ENCODE results near the gene RDX.
"Not testable (repeated sequence)": the region's sequence is repeated elsewhere in the genome, so short reads cannot be mapped to it uniquely, and the experiment has no call there.

RDX gene

GRCh38 chr11:110305169-110306018 lies 9.0 kb upstream of the RDX start:
- DNase-seq = no peak

DNA sequence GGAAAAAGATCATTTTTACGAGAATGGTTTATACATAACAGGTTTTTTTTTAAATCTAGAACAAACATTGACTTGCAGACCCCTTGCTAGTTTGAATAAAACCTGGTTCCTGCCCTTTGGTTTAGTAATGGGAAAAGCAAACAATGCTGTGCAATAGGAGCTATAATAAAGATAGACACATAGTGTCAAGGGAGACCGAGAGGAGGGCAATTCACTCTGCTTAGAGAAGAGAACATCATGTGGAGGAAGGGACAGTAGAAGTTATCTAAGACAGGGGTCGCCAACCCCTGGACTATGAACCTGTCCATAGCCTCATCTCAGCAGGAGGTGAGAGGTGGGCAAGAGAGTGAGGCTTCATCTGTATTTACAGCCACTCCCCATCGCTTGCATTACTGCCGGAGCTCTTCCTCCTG lies 7.0 kb upstream of the RDX start:
- DNase-seq = no peak

- DNase-seq = no peak
Measured at GRCh38 chr11:110301577-110301976, 5.2 kb upstream of the RDX start.

DNA sequence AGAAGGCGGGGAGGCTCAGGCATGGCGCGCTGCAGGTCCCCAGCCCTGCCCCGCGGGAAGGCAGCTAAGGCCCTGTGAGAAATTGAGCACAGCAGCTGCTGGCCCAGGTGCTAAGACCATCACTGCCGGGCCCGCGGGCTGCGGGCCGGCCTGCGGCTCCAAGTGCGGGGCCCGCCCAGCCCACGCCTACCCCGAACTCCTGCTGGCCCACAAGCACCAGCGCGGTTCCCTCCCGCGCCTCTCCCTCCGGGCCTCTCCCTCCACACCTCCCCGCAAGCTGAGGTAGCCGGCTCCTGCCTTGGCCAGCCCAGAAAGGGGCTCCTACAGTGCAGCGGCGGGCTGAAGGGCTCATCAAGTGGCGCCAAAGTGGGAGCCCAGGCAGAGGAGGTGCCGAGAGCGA lies 4.6 kb upstream of the RDX start:
- DNase-seq = no peak

DNA sequence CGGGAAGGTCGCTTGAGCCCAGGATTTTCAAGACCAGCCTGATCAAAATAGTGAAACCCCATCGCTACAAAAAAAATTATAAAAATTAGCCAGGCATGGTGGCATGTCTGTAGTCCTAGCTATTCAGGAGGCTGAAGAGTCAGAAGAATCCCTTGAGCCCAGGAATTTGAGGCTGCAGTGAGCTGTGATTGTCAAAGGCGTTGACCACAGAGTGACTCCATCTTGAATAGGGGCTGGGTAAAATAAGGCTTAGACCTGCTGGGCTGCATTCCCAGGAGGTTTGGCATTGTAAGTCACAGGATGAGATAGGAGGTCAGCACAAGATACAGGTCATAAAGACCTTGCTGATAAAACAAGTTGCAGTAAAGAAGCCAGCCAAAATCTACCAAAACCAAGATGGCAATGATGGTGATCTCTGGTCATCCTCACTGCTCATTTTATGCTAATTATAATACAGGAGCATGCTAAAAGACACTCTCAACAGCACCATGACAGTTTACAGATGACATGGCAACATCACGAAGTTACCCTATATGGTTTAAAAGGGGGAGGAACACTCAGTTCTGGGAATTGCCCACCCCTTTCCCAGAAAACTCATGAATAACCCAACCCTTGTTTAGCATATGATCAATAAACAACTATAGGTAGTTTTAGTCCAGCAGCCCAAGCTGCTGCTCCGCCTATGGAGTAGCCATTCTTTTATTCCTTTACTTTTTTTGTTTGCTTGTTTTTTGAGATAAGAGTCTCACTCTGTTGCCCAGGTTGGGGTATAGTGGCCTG lies 2.8 kb upstream of the RDX start:
- no peak for DNase-seq

GRCh38 chr11:110298301-110298765 lies 1.9 kb upstream of the RDX start:
- no peak for DNase-seq

- no peak for DNase-seq
Measured at GRCh38 chr11:110297726-110298300, 1.4 kb upstream of the RDX start.

- DNase-seq = no peak
Measured at GRCh38 chr11:110297076-110297725, 787 bp upstream of the RDX start.

DNA sequence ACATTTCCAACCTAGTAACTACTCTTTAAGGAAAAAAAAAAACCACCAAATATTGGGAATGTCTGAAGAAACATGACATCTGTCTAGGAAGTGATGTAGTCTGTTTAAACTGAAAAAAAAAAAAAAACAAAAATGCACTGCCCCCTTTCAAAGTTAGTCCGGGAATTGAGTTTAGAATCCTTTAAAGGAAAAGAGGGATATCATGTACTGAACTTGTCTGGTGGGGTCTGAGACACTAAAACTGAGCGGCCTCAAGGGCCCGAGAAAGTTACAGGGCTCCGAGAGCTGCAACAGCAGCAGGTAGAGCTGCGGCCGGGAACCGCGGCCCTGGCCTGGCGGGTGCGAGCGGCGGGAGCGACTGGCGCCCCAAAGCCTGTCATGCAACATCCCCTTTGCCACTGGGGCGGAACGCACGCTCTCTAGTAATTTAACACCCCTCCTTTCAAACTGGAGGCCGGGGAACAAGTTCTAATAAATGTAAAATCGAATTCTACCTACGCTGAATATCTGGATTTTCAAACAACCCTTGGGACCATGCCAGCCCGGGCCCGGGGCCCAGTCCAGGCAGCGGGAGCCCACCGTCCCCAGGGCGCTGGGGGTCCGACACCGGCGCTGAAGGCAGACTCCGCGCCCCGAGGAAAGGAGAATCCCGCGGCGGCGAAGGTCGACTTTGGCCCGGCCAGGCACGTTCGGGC lies 736 bp downstream of the RDX start:
- peak in 1 of 2 experiments; percentile 77 for DNase-seq

- no peak for DNase-seq
Measured at GRCh38 chr11:110295086-110295485, 1.3 kb downstream of the RDX start.

DNA sequence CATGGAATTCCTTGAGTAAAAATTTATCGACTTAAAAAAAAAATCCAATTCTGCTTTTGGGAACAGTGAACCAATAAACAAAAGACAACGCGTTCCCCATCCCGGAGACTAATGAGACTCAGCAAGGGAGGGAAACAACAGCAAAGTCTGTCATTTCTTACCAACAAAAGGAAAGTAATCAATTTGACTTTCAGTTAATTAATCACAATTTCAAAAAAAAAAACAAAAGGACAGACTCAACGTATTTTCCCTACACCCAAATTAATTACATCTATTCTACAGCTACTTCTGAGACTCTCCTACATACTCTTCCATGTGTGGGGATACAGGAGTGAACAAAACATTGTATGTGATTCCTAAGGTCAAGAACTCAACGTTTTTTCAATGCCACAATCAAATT lies 1.9 kb downstream of the RDX start:
- DNase-seq = no peak

DNA sequence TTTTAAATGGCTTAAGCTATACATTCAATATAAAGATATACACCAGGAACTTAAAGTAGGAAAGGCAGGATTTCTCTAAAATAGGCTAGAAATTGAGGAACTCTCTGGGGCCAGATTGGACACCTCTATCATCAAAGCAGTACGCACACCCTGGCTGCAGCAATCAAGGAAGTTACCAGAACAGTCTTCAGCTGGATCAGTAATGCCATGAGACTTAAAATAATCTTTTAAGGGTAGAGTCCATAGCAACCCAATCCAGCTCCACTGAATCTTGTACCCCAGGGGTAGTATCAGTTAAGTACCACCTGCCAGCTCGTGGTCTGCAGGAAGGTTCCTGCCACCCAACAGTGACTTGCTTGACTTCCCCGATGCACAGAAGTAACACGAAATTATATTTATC lies 3.0 kb downstream of the RDX start:
- DNase-seq = no peak

- DNase-seq = not testable (repeated sequence)
Measured at GRCh38 chr11:110292146-110292545, 4.3 kb downstream of the RDX start.

GRCh38 chr11:110290591-110291334 lies 5.7 kb downstream of the RDX start:
- no peak for DNase-seq

- no peak for DNase-seq
Measured at GRCh38 chr11:110289472-110289871, 6.9 kb downstream of the RDX start.

DNA sequence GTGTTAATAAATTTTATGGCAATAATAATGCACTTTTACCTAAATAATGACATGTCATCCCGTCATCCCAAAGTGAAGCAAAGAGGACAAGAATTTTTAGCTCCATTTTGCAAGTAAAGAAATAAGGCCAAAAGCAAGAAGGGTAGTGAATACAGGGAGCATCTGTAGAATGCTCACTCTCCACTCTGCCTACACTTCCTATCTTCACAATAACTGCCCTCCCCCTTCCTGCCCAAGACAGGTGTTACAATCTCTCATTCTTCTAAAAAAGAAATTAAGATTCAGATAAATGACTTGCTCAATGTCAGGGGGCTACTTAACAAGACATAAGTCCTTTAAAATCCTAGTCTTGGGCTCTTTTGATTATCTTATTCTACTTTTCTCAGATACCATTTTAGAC lies 8.9 kb downstream of the RDX start:
- DNase-seq = no peak

- no peak for DNase-seq
Measured at GRCh38 chr11:110286298-110287040, 9.9 kb downstream of the RDX start.

DNA sequence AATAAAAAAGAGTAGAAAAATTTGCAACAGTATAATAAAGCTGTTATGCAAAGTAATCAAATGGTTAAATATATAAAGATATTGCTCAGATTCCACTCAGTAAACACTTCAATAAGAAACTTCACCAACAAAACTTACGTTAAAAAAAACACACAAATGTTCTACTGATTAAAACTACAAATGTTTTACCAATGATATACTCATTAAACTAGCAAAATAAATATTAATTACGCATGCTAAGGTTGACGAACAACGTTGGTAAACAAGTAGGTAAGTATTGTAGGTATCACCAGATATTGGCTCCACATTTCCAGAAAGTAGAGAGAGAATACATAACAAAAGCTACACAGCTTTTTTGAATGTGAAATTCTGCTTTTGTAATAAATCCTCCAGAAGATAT lies 12.6 kb downstream of the RDX start:
- DNase-seq = no peak

DNA sequence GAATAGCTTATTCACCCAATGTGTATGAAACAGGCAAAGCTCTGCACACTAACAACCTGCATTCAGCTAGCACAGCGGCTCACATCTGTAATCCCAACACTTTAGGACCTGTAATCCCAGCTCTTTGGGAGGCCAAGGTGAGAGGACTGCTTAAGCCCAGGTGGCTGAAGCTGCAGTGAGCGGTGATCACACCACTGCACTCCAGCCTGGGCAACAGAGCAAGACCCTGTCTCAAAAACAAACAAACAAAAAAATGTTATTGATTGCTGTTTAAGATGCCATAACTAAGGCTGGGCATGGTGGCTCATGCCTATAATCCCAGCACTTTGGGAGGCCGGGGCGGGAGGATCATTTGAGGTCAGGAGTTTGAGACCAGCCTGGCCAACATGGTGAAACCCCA lies 15.8 kb downstream of the RDX start:
- DNase-seq = not testable (repeated sequence)

DNA sequence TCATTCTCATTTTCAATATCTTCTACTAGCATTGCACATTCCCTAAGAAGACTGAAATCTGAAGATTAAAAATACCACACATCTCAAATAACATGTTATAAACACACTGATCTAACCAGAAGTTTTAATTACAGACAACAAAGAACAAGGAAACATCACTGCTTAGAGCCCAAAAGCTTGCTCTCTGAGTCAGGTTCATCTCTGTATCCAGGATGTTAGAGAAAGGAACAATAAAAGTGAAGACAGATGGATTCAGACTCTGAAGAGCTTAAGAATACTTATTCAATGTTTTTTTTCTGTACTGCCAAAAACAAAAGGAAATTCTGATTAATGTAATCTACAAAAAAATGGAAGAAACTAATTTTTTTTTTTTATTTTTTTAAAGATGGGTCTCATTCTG lies 16.5 kb downstream of the RDX start:
- DNase-seq = no peak

- DNase-seq = no peak
Measured at GRCh38 chr11:110272919-110273318, 23.5 kb downstream of the RDX start.
